Lower leg skin (tissue), 4 donors: ENCODE data around the gene CCDC92. TPM values are rescaled to one million over a fixed set of nuclear protein-coding genes. Genes with fewer than 3 reads are reported as not detected.

Source experiments
- DNase-seq, 2 donors: peaks; one replicate each; pipeline ENCODE4 v3.0.0-alpha.2; 2019; ENCODE audit warnings: low spot score in 2 of 2
- H3K4me3 ChIP-seq: fragments of 200-600 bp; sonication (generic); 2 replicates; pipeline ENCODE4 v1.5.1; 2017; ENCODE audit warnings: mild to moderate bottlenecking, low read depth; ENCODE audit not compliant: poor library complexity, severe bottlenecking
- POLR2A ChIP-seq, 2 donors: fragments of 450-650 bp; IDR thresholded peaks; one replicate each; pipeline ENCODE4 v1.6.1; 2016 to 2017; ENCODE audit warnings: antibody characterized with exemption in 2 of 2, mild to moderate bottlenecking in 1 of 2, moderate library complexity in 1 of 2
- WGBS, 2 donors: methylation state at CpG; one replicate each; pipeline ENCODE4 v1.1.5; 2018; 5-methylcytosine and 5-hydroxymethylcytosine counted together
- intact Hi-C: fragments of 100-400 bp; cut with DNase I; formaldehyde crosslinking; loops from one replicate; pipeline ENCODE4 v1.15.0; 2023; ENCODE audit warnings: low total_unique reads
- total RNA-seq, 4 donors: library from RNA; depleted of rRNA; stranded (reverse); fragments of >200 nt; gene quantifications; one replicate each; pipeline ENCODE4 v1.1.0, GENCODE V29; 2016
- TF ChIP-seq, protein P1 (sequence below), 3 donors: fragments of 450-650 bp; IDR thresholded peaks; one replicate each; pipeline ENCODE4 v1.5.1; 2016; ENCODE audit warnings: antibody characterized with exemption in 3 of 3, mild to moderate bottlenecking in 3 of 3, moderate library complexity in 2 of 3

CCDC92 gene
- total RNA-seq, 4 donors from 2014 or later = 6.7 to 11.9 (median 10.1) TPM

- intact Hi-C loops = no loop called here
- TF ChIP-seq POLR2A (IDR thresholded peaks at IDR 0.05) = no peak
- TF ChIP-seq, protein P1, sequence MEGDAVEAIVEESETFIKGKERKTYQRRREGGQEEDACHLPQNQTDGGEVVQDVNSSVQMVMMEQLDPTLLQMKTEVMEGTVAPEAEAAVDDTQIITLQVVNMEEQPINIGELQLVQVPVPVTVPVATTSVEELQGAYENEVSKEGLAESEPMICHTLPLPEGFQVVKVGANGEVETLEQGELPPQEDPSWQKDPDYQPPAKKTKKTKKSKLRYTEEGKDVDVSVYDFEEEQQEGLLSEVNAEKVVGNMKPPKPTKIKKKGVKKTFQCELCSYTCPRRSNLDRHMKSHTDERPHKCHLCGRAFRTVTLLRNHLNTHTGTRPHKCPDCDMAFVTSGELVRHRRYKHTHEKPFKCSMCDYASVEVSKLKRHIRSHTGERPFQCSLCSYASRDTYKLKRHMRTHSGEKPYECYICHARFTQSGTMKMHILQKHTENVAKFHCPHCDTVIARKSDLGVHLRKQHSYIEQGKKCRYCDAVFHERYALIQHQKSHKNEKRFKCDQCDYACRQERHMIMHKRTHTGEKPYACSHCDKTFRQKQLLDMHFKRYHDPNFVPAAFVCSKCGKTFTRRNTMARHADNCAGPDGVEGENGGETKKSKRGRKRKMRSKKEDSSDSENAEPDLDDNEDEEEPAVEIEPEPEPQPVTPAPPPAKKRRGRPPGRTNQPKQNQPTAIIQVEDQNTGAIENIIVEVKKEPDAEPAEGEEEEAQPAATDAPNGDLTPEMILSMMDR (IDR thresholded peaks at IDR 0.05) = no peak
- DNase-seq = no peak
- WGBS, 2 donors = 61 to 67% methylated on average over 5 of the region's 5 CpGs
- H3K4me3 ChIP-seq = no peak overlapping the region
Measured at GRCh38 chr12:123910761-123911193, 61.9 kb downstream of the CCDC92 start.

- TF ChIP-seq, protein P1 (IDR thresholded peaks at IDR 0.05) = no peak
- no peak for TF ChIP-seq POLR2A (IDR thresholded peaks at IDR 0.05)
- no peak overlapping the region for H3K4me3 ChIP-seq
- DNase-seq = no peak
- intact Hi-C loops = no loop called here
- 89 to 93% methylated on average over 8 of the region's 8 CpGs for WGBS, 2 donors
Measured at GRCh38 chr12:123910057-123910456, 62.6 kb downstream of the CCDC92 start.

DNA sequence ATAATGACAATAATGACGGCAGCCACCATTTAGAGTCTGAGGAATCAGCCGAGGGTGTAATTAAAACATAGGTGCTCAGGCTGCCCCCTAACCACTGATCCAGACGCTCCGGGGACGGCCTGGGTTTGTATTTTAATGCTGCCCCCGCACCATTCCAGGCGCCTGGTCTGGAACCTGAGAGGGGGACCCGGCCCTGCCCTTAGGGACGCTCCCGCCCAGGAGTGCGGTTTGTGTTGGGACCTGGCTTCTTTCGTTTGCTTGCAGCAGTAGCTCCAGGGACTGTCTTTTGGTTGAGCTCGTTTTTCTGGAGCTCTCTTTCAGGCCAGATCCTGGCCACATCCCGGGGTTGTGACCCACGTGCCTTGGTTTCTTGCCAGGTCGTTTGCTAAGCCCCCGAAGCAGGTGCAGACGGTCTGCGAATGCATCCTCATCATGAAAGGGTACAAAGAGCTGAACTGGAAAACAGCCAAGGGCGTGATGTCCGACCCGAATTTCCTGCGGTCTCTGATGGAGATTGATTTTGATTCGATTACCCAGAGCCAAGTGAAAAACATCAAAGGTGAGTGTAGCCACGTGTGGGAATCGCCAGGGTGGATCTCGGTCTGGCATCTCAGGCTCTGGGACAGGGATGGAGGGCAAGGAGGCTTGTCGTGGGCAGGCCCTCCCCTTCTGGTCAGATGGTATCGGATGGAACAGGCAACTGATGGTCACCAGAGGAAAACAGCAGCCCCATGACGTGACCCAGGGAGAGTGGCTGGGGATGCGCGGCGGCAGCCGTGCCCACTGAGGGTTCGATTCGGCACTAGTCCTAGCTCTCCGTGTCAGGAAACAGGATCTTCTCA is 63.5 kb downstream of the CCDC92 start:
- H3K4me3 ChIP-seq = no peak overlapping the region
- intact Hi-C loops = no loop called here
- 43 to 54% methylated on average over 37 of the region's 37 CpGs for WGBS, 2 donors
- no peak for TF ChIP-seq POLR2A (IDR thresholded peaks at IDR 0.05)
- TF ChIP-seq, protein P1 (IDR thresholded peaks at IDR 0.05) = no peak
- DNase-seq = no peak

- WGBS, 2 donors = 51 to 54% methylated on average over 11 to 12 of the region's 12 CpGs
- TF ChIP-seq, protein P1 (IDR thresholded peaks at IDR 0.05) = no peak
- no peak for TF ChIP-seq POLR2A (IDR thresholded peaks at IDR 0.05)
- intact Hi-C loops = no loop called here
Measured at GRCh38 chr12:123907726-123908476, 64.7 kb downstream of the CCDC92 start.

DNA sequence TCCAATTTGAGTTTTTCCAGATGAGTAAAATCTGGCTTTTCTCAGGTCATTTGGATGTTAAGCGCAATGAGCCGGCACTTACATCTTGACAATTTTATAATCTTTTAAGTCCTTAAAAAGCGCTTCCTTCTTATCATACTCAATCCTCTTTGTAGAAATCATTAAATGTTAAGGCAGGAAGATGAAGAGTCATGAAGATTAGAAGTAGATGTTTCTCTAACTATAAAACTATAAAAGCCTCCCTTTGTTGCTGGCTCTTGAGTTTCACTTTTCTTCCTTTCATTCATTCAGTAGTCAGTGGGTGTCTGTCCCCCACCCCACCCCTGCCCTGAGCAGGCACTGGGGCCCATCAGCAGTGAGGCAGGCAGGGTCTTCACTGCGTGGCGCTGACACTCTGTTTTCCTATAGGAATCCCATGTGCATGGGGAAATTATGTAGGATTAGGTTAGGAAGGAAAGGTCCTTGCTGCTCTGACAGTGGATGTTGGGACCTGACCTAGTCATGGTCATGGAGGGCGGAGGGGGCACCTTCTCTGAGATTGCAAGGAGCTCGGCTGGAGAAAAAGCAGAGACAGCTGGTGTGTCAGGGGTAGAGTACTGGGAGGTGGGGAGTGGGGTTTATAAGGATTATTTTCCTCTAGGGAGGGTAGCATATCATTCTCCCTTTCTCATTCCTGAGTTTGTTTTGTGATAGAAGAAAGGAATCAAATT is 65.8 kb downstream of the CCDC92 start:
- WGBS, 2 donors = 95 to 97% methylated on average over 7 of the region's 7 CpGs
- H3K4me3 ChIP-seq = no peak overlapping the region
- no peak for DNase-seq
- TF ChIP-seq, protein P1 (IDR thresholded peaks at IDR 0.05) = no peak
- TF ChIP-seq POLR2A (IDR thresholded peaks at IDR 0.05) = no peak
- intact Hi-C loops = no loop called here

More at GRCh38 chr12:123907726-123908476, 64.7 kb downstream of the CCDC92 start:
- no peak for DNase-seq
- no peak overlapping the region for H3K4me3 ChIP-seq
